SK-N-SH (cell line): ENCODE data around the gene PRF1.

ENCODE experiments used
- CHD2 ChIP-seq: fragments of 150-350 bp; IDR thresholded peaks from 2 replicates; pipeline ENCODE4 v1.6.1; 2018; ENCODE audit warnings: low read length; ENCODE audit not compliant: partially characterized antibody
- EZH2phosphoT487 ChIP-seq: fragments of 200-600 bp; sonication (generic); IDR thresholded peaks from 2 replicates; pipeline ENCODE4 v1.6.1; 2017; ENCODE audit warnings: low read depth, mixed run types, mild to moderate bottlenecking, antibody characterized with exemption, moderate library complexity, borderline replicate concordance
- NFIC ChIP-seq: IDR thresholded peaks from 2 replicates; pipeline ENCODE4 v1.4.0; 2012; ENCODE audit warnings: borderline replicate concordance
- POLR2AphosphoS5 ChIP-seq: IDR thresholded peaks from 2 replicates; pipeline ENCODE4 v1.6.1; 2012; ENCODE audit warnings: low read depth, low read length
- RAD21 ChIP-seq: IDR thresholded peaks from 2 replicates; pipeline ENCODE4 v1.6.1; 2012; ENCODE audit warnings: mild to moderate bottlenecking, low read length
- SIN3A ChIP-seq: IDR thresholded peaks from 2 replicates; pipeline ENCODE4 v1.6.1; 2012; ENCODE audit warnings: low read depth, mild to moderate bottlenecking, low read length, moderate library complexity, borderline replicate concordance
- TF ChIP-seq, protein P1 (sequence below): fragments of 200-600 bp; sonication (generic); IDR thresholded peaks from 2 replicates; pipeline ENCODE4 v1.6.1; 2017; ENCODE audit warnings: antibody characterized with exemption, mild to moderate bottlenecking, moderate library complexity

DNA sequence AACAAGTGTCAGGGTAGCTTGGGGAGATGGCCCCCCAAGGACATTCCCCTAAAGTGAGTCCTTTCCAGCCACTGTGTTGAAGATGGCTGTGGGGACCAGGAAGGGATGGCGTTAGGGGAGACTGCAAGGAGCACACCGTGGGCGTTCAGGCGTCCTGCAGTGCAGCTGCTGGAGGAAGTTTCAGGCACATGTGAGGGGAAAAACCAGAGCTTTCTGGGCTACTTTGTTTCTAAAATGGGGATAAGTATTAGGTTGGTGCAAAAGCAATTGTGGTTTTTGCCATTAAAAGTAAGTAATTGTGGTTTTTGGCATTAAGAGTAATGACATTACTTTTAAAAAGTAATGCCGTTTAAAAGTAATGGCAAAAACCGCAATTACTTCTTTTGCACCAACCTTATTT is 14.3 kb downstream of the PRF1 start:
- TF ChIP-seq CHD2 (no peak), NFIC (no peak), POLR2AphosphoS5 (no peak), SIN3A (no peak), EZH2phosphoT487 (no peak), RAD21 (no peak)
- TF ChIP-seq, protein P1, sequence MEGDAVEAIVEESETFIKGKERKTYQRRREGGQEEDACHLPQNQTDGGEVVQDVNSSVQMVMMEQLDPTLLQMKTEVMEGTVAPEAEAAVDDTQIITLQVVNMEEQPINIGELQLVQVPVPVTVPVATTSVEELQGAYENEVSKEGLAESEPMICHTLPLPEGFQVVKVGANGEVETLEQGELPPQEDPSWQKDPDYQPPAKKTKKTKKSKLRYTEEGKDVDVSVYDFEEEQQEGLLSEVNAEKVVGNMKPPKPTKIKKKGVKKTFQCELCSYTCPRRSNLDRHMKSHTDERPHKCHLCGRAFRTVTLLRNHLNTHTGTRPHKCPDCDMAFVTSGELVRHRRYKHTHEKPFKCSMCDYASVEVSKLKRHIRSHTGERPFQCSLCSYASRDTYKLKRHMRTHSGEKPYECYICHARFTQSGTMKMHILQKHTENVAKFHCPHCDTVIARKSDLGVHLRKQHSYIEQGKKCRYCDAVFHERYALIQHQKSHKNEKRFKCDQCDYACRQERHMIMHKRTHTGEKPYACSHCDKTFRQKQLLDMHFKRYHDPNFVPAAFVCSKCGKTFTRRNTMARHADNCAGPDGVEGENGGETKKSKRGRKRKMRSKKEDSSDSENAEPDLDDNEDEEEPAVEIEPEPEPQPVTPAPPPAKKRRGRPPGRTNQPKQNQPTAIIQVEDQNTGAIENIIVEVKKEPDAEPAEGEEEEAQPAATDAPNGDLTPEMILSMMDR: no peak
